NCI-H748 (cell line): ENCODE data around the gene DPYD.
"Not testable (repeated sequence)": the region's sequence is repeated elsewhere in the genome, so short reads cannot be mapped to it uniquely, and the experiment has no call there.

Experiments
- DNase-seq: peaks from one replicate; lab custom pipeline; 2025; ENCODE audit not compliant: unreplicated experiment; lab: John Stamatoyannopoulos, UW

Gene DPYD

GRCh38 chr1:97379387-97380075 is 541.3 kb downstream of the DPYD start:
- DNase-seq = no peak

GRCh38 chr1:97378596-97378995 is 542.2 kb downstream of the DPYD start:
- DNase-seq = no peak

- no peak for DNase-seq
These were observed 543.3 kb downstream of the DPYD start for GRCh38 chr1:97377432-97378034.

- no peak for DNase-seq
These were observed 547.8 kb downstream of the DPYD start for GRCh38 chr1:97373000-97373399.

DNA sequence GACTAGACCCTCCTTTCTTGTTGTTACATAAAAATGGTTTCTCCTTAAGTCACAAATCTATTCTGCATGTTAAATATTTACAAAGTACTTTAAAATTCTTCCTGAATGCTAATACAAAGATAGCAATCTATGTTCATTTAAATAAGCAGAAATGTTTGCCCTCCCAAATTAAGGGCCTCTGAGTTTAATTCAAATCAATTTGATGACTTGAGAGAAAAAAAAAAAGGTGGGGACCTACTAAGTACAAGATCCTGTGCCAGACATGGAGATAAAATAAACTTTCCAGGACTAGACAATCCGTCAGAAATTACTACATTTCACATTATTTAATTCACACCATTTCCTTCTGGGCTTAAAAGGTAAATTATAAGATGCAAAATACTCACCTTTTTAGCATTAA is 548.3 kb downstream of the DPYD start:
- no peak for DNase-seq

DNA sequence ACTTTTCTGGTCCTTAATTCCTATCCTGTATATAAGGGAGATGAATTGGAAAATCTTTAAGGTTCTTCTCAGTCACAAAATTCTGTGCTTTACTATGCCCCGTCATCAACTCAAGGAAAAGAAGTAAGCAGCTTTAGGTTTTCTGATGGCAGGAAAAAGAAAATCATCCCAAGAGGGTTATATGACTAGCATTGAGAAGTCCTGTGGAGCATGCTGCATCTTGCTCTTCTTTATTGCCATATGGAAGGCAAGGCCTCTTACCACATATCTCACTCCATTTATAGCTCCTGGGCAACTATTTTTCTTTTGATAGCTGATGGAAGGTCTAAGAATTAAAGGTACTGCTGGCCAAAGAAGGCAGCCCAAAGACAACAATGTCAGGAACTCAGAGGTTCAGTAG is 552.5 kb downstream of the DPYD start:
- DNase-seq = no peak

DNA sequence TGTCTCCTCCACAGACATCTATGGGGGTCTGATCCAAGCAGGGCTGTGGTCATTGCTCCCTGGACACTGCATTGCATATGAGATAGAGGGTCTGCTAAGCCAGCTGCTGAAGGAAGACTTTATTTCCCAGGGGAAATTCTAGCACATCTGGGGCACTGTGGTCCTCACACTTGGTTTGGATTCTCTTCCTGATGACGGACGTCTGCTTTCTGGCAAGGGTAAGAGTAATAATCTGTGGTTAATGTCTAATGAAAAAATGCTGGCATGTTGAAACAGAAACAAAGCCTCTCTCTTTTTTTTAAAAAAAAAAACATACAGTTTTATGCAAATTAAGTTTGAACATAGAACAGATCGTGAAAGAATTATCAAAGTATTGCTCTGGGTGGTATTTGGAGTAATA is 553.9 kb downstream of the DPYD start:
- DNase-seq = no peak

DNA sequence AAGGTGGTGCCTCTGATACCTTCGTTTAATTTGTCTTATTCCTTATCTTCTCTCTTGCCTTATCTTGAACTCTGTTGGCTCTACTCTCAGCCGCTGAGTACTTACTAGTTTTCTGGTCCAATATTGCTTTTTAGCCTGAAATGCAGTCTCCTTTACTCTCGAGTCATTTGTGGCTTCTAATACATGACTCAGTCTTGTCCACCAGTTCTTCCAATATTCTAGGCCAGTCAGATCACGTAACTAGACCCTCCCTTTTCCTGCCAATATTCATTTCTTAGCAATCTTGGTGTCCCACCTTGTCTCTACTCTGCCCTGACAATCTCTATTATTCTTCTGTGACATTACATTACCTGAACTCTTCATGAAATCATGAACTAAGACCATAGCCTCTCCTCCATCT is 555.8 kb downstream of the DPYD start:
- no peak for DNase-seq

DNA sequence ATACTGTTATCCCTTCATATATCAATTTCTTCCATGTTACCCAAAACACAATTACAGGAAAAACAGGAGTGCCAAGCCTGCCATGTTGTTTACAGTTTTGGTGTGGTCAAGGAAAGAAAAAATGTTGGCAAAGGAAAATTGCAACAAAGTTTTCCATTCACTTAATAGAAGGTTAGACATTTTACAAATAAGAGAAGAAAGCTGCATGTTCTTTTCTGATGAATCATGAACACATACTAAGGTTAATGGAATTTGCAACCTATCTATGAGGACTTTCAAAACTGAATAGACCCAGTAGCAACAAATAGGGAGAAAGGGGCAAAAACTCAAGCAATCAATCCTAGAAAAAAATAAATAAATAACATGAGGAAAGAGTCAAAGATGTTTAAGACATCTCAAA is 556.7 kb downstream of the DPYD start:
- no peak for DNase-seq

DNA sequence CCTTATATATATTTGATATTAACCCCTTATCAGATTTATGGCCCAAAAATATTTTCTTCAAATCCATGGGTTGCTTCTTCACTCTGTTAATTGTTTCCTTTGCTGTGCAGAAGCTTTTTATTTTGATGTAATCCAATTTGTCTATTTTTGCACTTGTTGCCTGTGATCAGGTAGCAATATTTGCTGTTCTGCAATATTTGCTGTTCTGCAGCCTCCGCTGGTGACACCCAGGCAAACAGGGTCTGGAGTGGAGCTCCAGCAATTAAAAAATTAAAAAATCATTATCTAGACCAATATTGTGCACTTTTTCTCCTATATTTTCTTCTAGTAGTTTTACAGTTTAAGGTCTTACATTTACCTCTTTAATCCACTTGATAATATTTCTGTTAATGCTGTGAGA is 564.5 kb downstream of the DPYD start:
- no peak for DNase-seq

DNA sequence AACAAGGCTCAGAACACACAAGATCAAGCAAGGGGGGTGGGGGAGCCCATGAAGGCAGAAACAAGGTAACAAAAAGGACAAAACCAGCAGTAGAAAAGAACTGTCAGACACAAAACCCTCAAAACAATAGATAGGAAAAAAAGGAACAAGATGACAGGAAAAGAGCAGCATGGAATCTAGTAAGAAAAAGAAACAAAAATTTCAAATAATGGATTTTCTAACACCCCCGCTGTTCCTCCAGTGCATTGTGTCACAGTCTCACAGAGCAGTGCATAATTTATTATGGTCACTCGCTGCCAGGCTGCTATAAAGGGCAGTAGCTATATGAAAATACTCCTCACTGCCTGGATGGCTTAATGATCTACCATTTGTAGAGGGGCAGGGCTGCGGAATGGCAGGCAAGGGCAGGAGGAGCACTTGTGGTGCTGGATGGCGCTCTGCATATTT is 567.9 kb downstream of the DPYD start:
- no peak for DNase-seq

- DNase-seq = no peak
These were observed 569.0 kb downstream of the DPYD start for GRCh38 chr1:97351846-97352245.

DNA sequence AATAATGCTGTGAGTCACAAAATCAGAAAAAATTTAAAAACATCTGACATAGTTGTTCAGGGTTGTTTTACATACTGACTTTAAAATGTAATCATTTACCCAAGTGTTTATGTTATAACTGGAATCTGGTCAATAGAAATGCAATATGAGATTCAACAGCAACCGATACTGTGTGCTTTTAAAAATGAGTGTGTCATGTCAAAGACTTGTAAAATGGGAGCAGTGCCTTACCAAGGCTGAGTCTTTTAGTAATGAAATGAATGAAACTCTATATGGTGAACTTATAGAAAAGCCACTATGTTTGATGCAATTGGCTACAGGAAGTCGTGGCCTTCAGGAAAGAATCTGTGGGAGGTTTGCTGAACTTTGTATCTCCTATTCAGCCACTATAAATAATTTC is 570.2 kb downstream of the DPYD start:
- DNase-seq = no peak

DNA sequence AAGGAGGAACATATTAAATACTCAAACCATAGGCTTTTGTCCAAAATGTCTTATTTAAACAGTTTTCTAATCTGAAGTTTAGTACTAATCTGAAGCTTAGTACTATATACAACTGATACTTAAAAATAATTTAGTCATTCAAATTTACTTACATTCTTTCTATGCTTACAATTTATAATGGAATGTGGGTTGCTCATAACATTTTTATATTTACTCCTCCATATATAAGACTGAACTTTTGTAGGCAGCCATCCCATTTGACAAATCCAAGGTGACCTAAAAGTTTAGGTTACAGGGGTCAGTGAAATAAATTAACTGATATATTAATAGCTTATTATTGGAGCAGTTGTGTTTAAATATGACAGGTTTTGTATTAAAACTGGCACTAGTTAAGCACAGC is 570.6 kb downstream of the DPYD start:
- no peak for DNase-seq

DNA sequence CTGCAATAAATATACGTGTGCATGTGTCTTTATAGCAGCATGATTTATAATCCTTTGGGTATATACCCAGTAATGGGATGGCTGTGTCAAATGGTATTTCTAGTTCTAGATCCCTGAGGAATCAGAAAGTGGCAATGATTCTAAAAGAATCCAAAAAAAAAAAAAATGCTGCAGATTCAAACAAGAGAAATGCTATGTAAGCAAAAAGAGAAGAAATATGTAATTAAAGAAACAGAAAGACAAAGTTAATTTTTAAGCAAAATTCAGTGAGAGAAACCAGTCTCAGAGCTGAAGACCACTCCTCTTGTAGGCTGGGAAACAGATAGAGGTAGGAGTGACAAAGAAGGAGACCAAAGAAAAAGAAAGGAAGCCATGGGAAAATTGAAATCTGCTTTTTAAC is 571.0 kb downstream of the DPYD start:
- DNase-seq = not testable (repeated sequence)

DNA sequence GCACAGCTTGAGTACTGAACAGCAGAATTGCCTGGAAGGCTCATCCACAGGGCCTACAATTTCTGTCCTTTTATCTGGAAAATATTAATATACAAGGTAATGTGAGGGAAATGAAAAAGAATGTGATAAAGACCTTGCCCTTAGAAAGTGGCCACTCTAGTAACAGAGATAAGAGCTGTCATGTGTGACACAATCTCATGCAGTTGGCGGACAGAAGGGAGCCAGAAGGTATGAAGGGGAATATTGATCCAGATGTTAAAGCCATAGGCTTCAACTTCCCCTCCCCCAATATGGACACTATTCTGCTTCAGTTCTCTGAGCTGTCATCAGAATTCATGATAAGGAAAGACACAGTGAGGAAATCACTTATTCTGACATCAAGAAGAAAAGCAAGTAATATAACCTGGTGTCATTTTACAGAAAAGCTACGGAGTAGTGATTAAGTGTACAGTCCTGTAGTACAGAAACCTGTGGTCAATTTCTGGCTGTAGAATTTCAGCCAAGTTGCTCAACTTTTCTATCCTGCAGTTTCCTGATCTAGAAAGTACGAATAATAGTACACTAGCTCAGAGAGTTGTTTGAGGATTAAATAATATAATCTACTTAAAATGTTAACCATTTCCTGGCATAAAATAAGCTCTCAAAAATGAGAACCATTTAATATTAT is 572.1 kb downstream of the DPYD start:
- no peak for DNase-seq

- no peak for DNase-seq
These were observed 579.9 kb downstream of the DPYD start for GRCh38 chr1:97340951-97341350.

DNA sequence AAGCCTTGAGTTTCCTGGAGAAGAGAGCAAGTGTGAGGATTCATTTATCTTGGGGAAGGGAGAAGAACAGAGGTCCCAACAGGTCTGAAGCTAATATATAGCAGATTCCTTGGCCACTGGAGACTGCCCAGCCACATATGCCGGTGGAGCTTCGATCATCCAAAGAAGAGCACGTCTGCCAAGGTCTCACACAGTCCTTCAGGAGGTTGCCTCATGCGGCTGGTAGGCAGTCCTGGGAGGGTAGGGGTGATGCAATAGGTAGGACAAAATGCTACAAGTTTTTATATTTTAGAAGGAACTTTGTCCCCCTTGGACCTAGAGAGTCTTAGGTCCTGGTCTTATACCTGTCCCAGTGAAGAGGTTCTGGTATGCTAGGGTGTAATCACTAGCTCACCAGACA is 582.5 kb downstream of the DPYD start:
- no peak for DNase-seq

- DNase-seq = no peak
These were observed 583.4 kb downstream of the DPYD start for GRCh38 chr1:97337250-97338030.

GRCh38 chr1:97334454-97334853 is 586.4 kb downstream of the DPYD start:
- no peak for DNase-seq

GRCh38 chr1:97332716-97333115 is 588.1 kb downstream of the DPYD start:
- DNase-seq = no peak

- DNase-seq = no peak
These were observed 589.7 kb downstream of the DPYD start for GRCh38 chr1:97331165-97331564.
